Measurements from ENCODE around the gene EMP2.

EMP2 gene

GRCh38 chr16:10609402-10609774, 29.0 kb upstream of the EMP2 start:
- no peak for DNase-seq

- no peak for DNase-seq
Observed at GRCh38 chr16:10608687-10609401, 28.4 kb upstream of the EMP2 start.

GRCh38 chr16:10607157-10607556, 26.8 kb upstream of the EMP2 start:
- no peak for DNase-seq

GRCh38 chr16:10606607-10607006, 26.2 kb upstream of the EMP2 start:
- no peak for DNase-seq

- no peak for DNase-seq
Observed at GRCh38 chr16:10605636-10606035, 25.2 kb upstream of the EMP2 start.

- DNase-seq, result no peak
Observed at GRCh38 chr16:10601444-10602408, 21.3 kb upstream of the EMP2 start.

GRCh38 chr16:10600782-10601443, 20.5 kb upstream of the EMP2 start:
- DNase-seq, result no peak

- DNase-seq, result no peak
Observed at GRCh38 chr16:10599626-10600025, 19.2 kb upstream of the EMP2 start.

- DNase-seq, result no peak
Observed at GRCh38 chr16:10598157-10598556, 17.8 kb upstream of the EMP2 start.

GRCh38 chr16:10597187-10597601, 16.8 kb upstream of the EMP2 start:
- DNase-seq, result no peak

GRCh38 chr16:10594312-10594950, 14.0 kb upstream of the EMP2 start:
- DNase-seq, result no peak

GRCh38 chr16:10592611-10593010, 12.2 kb upstream of the EMP2 start:
- no peak for DNase-seq

GRCh38 chr16:10590342-10590741, 9.9 kb upstream of the EMP2 start:
- no peak for DNase-seq

GRCh38 chr16:10589109-10589508, 8.7 kb upstream of the EMP2 start:
- no peak for DNase-seq

GRCh38 chr16:10587622-10588021, 7.2 kb upstream of the EMP2 start:
- no peak for DNase-seq

- no peak for DNase-seq
Observed at GRCh38 chr16:10584981-10585438, 4.6 kb upstream of the EMP2 start.

- no peak for DNase-seq
Observed at GRCh38 chr16:10583269-10583668, 2.9 kb upstream of the EMP2 start.

- DNase-seq, result no peak
Observed at GRCh38 chr16:10581507-10581906, 1.1 kb upstream of the EMP2 start.

GRCh38 chr16:10580883-10581247, 467 bp upstream of the EMP2 start:
- no peak for DNase-seq

GRCh38 chr16:10579575-10579964, 828 bp downstream of the EMP2 start:
- DNase-seq, result no peak

GRCh38 chr16:10578474-10579316, 1.7 kb downstream of the EMP2 start:
- no peak for DNase-seq
